ENCODE measurements around the gene TXNRD3. TPM values are rescaled to one million over a fixed set of nuclear protein-coding genes. Genes with fewer than 3 reads are reported as not detected.

Gene TXNRD3
- total RNA-seq, 1 experiment from 2014 or later = 11.1 TPM

GRCh38 chr3:126666658-126667528, 12.0 kb upstream of the TXNRD3 start:
- no peaks in the 10 kb centered on the region for H3K4me1 Mint-ChIP-seq (ENCODE audit: low read depth, unreplicated experiment)
- BruUV-seq (replicated peaks) = no TSS peak
- Histone ChIP-seq H3K27me3 (replicated peaks; ENCODE audit: control insufficient read depth, insufficient read depth, low read length) (peaks cover 2% of the 10 kb centered on the region; the same call in 1 of the 2 replicates), H3K9me3 (no peaks in the 10 kb centered on the region), H3K4me3 (ENCODE audit: low read depth, low read length) (no peak overlapping the region), H3K36me3 (ENCODE audit: control insufficient read depth, insufficient read depth, low read length) (no peaks in the 10 kb centered on the region), H3K4me1 (no peaks in the 10 kb centered on the region)
- peaks cover 7% of the 10 kb centered on the region for H3K27me3 Mint-ChIP-seq (ENCODE audit: insufficient read depth, unreplicated experiment)
- no peaks in the 10 kb centered on the region for H3K36me3 Mint-ChIP-seq (ENCODE audit: insufficient read depth, unreplicated experiment)
- no peak overlapping the region for H3K4me3 Mint-ChIP-seq (ENCODE audit: unreplicated experiment)
- no peak for DNase-seq
- no peak for TF ChIP-seq CTCF (IDR thresholded peaks at IDR 0.05; ENCODE audit: insufficient read depth in 1 of 2, low read depth in 1 of 2, low read length in 1 of 2, severe bottlenecking in 1 of 2, unreplicated experiment in 1 of 2)
- intact Hi-C loops (cut with micrococcal nuclease; ENCODE audit: unreplicated experiment) = no loop called here
- ChIA-PET POLR2A (no interaction called here), CTCF (no interaction called here)
- no peak overlapping the region for H3K27ac Mint-ChIP-seq (ENCODE audit: unreplicated experiment)
- H3K9me3 Mint-ChIP-seq (ENCODE audit: unreplicated experiment) = no peaks in the 10 kb centered on the region

DNA sequence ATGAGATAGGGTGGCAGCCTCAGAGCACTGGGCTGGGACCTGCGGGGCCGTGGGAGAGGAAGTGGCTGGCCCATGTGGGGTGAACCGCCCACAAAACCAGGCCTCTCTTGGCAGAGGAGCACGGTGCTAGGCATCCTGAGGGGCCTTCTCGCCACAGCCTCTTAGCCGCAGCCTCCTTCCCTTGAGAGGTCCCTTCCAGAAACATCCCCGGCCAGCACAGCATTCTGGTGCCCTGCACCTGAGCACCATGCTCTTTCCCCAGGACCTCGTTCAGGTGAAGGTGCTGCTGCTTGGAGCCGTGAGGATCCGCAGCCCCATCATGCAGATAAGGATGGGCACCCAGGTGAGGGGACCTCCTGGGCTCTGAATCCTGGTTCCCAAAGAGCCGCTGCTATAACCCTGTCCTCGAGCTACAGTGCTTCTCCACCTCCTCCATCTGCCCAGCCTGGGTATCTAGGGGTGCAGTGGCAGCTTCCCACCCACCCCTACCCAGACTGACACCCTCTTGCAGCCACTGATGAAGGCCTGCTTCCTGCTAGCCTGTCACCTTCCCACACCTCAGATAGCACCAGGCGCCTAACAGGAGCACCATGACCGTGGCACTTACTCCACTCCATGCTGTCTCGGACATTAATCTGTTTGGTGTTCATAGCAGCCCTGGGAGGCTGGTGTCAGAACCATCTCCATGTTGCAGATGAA, 11.2 kb upstream of the TXNRD3 start:
- no peak for TF ChIP-seq CTCF (IDR thresholded peaks at IDR 0.05; ENCODE audit: insufficient read depth in 1 of 2, low read depth in 1 of 2, low read length in 1 of 2, severe bottlenecking in 1 of 2, unreplicated experiment in 1 of 2)
- Histone ChIP-seq H3K36me3 (ENCODE audit: control insufficient read depth, insufficient read depth, low read length) (no peaks in the 10 kb centered on the region), H3K27me3 (replicated peaks; ENCODE audit: control insufficient read depth, insufficient read depth, low read length) (peaks cover 2% of the 10 kb centered on the region; the same call in 1 of the 2 replicates), H3K9me3 (0 out of 2 replicates have a peak, but pooled peaks cover 2% of the 10 kb centered on the region), H3K4me1 (no peaks in the 10 kb centered on the region), H3K4me3 (ENCODE audit: low read depth, low read length) (no peak overlapping the region)
- CTCF ChIA-PET = no interaction called here
- intact Hi-C loops (cut with micrococcal nuclease; ENCODE audit: unreplicated experiment) = no loop called here
- Mint-ChIP-seq H3K4me1 (ENCODE audit: low read depth, unreplicated experiment) (no peaks in the 10 kb centered on the region), H3K27ac (ENCODE audit: unreplicated experiment) (no peak overlapping the region), H3K9me3 (ENCODE audit: unreplicated experiment) (no peaks in the 10 kb centered on the region), H3K4me3 (ENCODE audit: unreplicated experiment) (no peak overlapping the region), H3K27me3 (ENCODE audit: insufficient read depth, unreplicated experiment) (peaks cover 7% of the 10 kb centered on the region), H3K36me3 (ENCODE audit: insufficient read depth, unreplicated experiment) (no peaks in the 10 kb centered on the region)
- no TSS peak for BruUV-seq (replicated peaks)
- POLR2A ChIA-PET = no interaction called here
- DNase-seq = no peak

DNA sequence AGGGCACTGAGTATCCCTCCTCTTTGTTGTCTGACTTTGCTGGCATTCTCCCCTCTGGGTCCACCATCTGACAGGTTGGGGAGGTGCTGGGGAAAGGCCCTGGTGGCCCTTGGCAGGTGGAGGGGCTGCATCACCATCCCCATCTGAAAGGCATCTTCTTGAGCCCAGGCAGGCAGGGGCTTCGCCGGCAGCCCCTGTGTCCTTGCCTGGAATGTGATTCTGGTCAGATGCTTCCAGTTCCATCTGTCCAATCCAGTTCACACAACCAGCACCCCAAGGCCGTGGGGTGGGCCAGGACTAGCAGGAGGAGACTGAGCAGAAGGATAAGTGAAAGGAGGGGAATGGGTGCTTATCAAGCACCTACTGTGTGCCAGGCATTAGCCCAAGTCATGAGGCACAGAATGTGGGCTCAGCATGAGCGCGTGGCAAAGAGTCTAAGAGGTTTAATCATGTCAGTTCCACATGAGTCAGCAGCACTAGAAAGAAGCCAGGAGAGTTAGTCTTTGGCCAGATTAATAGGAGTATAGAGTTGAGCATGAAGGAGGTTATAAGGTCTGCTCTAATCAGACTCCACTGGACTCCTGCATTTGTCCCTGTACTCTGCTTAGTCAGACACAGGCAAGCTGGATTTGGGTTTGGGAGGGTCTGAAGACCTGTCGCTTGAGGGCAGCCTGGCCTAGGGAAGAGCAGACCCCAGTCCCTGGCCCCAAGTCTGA, 10.5 kb upstream of the TXNRD3 start:
- H3K27me3 ChIP-seq (replicated peaks; ENCODE audit: control insufficient read depth, insufficient read depth, low read length) = peaks cover 2% of the 10 kb centered on the region; the same call in 1 of the 2 replicates
- H3K36me3 ChIP-seq (ENCODE audit: control insufficient read depth, insufficient read depth, low read length) = no peaks in the 10 kb centered on the region
- H3K9me3 ChIP-seq = 0 out of 2 replicates have a peak, but pooled peaks cover 4% of the 10 kb centered on the region
- no peak overlapping the region for H3K27ac Mint-ChIP-seq (ENCODE audit: unreplicated experiment)
- TF ChIP-seq CTCF (IDR thresholded peaks at IDR 0.05; ENCODE audit: insufficient read depth in 1 of 2, low read depth in 1 of 2, low read length in 1 of 2, severe bottlenecking in 1 of 2, unreplicated experiment in 1 of 2) = no peak
- ChIA-PET CTCF (no interaction called here), POLR2A (no interaction called here)
- no peak overlapping the region for H3K4me3 ChIP-seq (ENCODE audit: low read depth, low read length)
- H3K27me3 Mint-ChIP-seq (ENCODE audit: insufficient read depth, unreplicated experiment) = peaks cover 7% of the 10 kb centered on the region
- no peaks in the 10 kb centered on the region for H3K4me1 Mint-ChIP-seq (ENCODE audit: low read depth, unreplicated experiment)
- no peak for DNase-seq
- H3K9me3 Mint-ChIP-seq (ENCODE audit: unreplicated experiment) = no peaks in the 10 kb centered on the region
- H3K4me3 Mint-ChIP-seq (ENCODE audit: unreplicated experiment) = no peak overlapping the region
- intact Hi-C loops (cut with micrococcal nuclease; ENCODE audit: unreplicated experiment) = no loop called here
- H3K36me3 Mint-ChIP-seq (ENCODE audit: insufficient read depth, unreplicated experiment) = no peaks in the 10 kb centered on the region
- no TSS peak for BruUV-seq (replicated peaks)
- H3K4me1 ChIP-seq = no peaks in the 10 kb centered on the region

Data from Caco-2 (cell line).